K562 (cell line): ENCODE data around the gene SAFB. TPM values are rescaled to one million over a fixed set of nuclear protein-coding genes. Genes with fewer than 3 reads are reported as not detected.
A peak's percentile ranks its signal among the peaks of the same experiment; 100 is the strongest.

Source experiments
- ATAC-seq: fragments of 200-7000 bp; cut with Tn5 transposase; 3 replicates; pipeline ENCODE4 v1.9.1; 2020; ENCODE audit warnings: moderate library complexity
- BruUV-seq: library from RNA; stranded (reverse); fragments of 400-500 nt; replicated peaks from 2 replicates; lab custom pipeline; 2021; lab: Mats Ljungman, UMichigan
- CTCF ChIA-PET: fragments of 300-600 bp; formaldehyde crosslinking; extraction: SDS; loops from one replicate; lab custom pipeline; 2021; ENCODE audit warnings: low intra/inter-chr PET ratio; lab: Yijun Ruan, JAX
- POLR2A ChIA-PET: fragments of 300-600, 350-650 bp; sonication (Branson Sonifier 250); formaldehyde crosslinking; extraction: SDS; loops from one replicate; lab custom pipeline; 2021; ENCODE audit warnings: antibody characterized with exemption, inconsistent platforms; lab: Yijun Ruan, JAX
- DNase-seq, 4 experiments: peaks; one replicate each; pipeline versions ENCODE4 v3.0.0 to v3.0.0-alpha.2; 2011 to 2018; ENCODE audit warnings: low spot score in 3 of 4, mixed read lengths in 3 of 4; ENCODE audit errors: extremely low read depth in 1 of 4
- FAIRE-seq: peaks from 2 replicates; lab custom pipeline; 2011; peaks lifted over from hg19 to GRCh38; lab: Jason Lieb, UNC
- H2AFZ ChIP-seq: 2 replicates; pipeline ENCODE4 v1.6.0; 2011; ENCODE audit warnings: low read depth, low read length, control low read depth, inconsistent platforms
- H3K27ac ChIP-seq: fragments of 200-600 bp; 3 replicates; pipeline ENCODE4 v1.8.0; 2011; ENCODE audit warnings: low read depth, mild to moderate bottlenecking, control low read depth, inconsistent platforms, low read length, moderate library complexity, mixed read lengths; ENCODE audit errors: extremely low read depth
- H3K27me3 ChIP-seq, 2 experiments: fragments of 300-600 bp in 1 of 2; 2 replicates in 1 of 2; 3 replicates in 1 of 2; pipeline versions ENCODE4 v1.6.0 to v1.8.0; 2011; ENCODE audit warnings: inconsistent platforms in 2 of 2, low read length in 2 of 2, mild to moderate bottlenecking in 1 of 2, mixed read lengths in 1 of 2, moderate library complexity in 1 of 2; ENCODE audit not compliant: control insufficient read depth in 2 of 2, insufficient read depth in 2 of 2
- H3K36me3 ChIP-seq: fragments of 300-600 bp; 3 replicates; pipeline ENCODE4 v1.8.0; 2011; ENCODE audit warnings: mild to moderate bottlenecking, low read length, inconsistent platforms; ENCODE audit not compliant: control insufficient read depth, insufficient read depth
- H3K4me1 ChIP-seq, 2 experiments: fragments of 200-600 bp in 1 of 2; replicated peaks in 1 of 2; 2 replicates in 1 of 2; 3 replicates in 1 of 2; pipeline versions ENCODE4 v1.5.1 to v1.8.0; 2011; ENCODE audit warnings: inconsistent platforms in 2 of 2, low read length in 2 of 2, mild to moderate bottlenecking in 1 of 2, mixed read lengths in 1 of 2, moderate library complexity in 1 of 2; ENCODE audit not compliant: control insufficient read depth in 2 of 2, insufficient read depth in 2 of 2
- H3K4me2 ChIP-seq: 2 replicates; pipeline ENCODE4 v1.6.1; 2011; ENCODE audit warnings: low read length, control low read depth, inconsistent platforms, mixed read lengths; ENCODE audit not compliant: insufficient read depth
- H3K4me3 ChIP-seq: fragments of 200-600 bp; sonication (generic), shearing (Covaris generic); 2 replicates; pipeline ENCODE4 v1.5.1; 2016; ENCODE audit warnings: control low read depth, inconsistent platforms
- H3K79me2 ChIP-seq: fragments of 200-600 bp; 3 replicates; pipeline ENCODE4 v1.8.0; 2011; ENCODE audit warnings: low read length, inconsistent platforms; ENCODE audit not compliant: control insufficient read depth, insufficient read depth
- H3K9ac ChIP-seq, 2 experiments: 2 replicates each; pipeline versions ENCODE4 v1.6.0 to v1.6.1; 2011; ENCODE audit warnings: low read depth in 2 of 2, low read length in 2 of 2, control low read depth in 1 of 2, inconsistent platforms in 1 of 2, mild to moderate bottlenecking in 1 of 2, mixed read lengths in 1 of 2; ENCODE audit not compliant: insufficient read depth in 1 of 2
- H3K9me1 ChIP-seq: one replicate; pipeline ENCODE4 v1.6.0; 2011; ENCODE audit warnings: inconsistent platforms, mild to moderate bottlenecking, low read length, moderate library complexity; ENCODE audit not compliant: control insufficient read depth, insufficient read depth
- H3K9me3 ChIP-seq: replicated peaks from 2 replicates; pipeline ENCODE4 v1.5.1; 2011; ENCODE audit warnings: low read depth, low read length, inconsistent platforms; ENCODE audit not compliant: control insufficient read depth, insufficient read depth
- H4K20me1 ChIP-seq: replicated peaks from 2 replicates; pipeline ENCODE4 v1.6.1; 2011; ENCODE audit warnings: low read length, inconsistent platforms, mixed read lengths; ENCODE audit not compliant: control insufficient read depth, insufficient read depth
- CGGBP1 ChIP-seq: fragments of 250-450 bp; sonication (Bioruptor Pico); IDR thresholded peaks from 2 replicates; pipeline ENCODE4 v1.9.0; 2021; ENCODE audit warnings: mild to moderate bottlenecking
- FOXM1 ChIP-seq, 2 experiments: fragments of 450-650 bp in 1 of 2; sonication (generic) in 1 of 2; formaldehyde crosslinking in 1 of 2; IDR thresholded peaks; 2 replicates each; pipeline versions ENCODE4 v1.6.1 to v1.9.0; 2017 to 2022; ENCODE audit warnings: low read depth in 2 of 2, mild to moderate bottlenecking in 2 of 2, missing genetic modification reagents in 1 of 2, moderate library complexity in 1 of 2
- HMG20A ChIP-seq: fragments of 450-650 bp; formaldehyde crosslinking; conservative IDR thresholded peaks from 2 replicates; pipeline ENCODE4 v1.4.0; 2020; ENCODE audit warnings: mild to moderate bottlenecking, mixed read lengths
- HNRNPUL1 ChIP-seq: fragments of 200-400 bp; formaldehyde crosslinking; IDR thresholded peaks from 2 replicates; pipeline ENCODE4 v1.6.1; 2017; ENCODE audit warnings: low read length
- NONO ChIP-seq, 2 experiments: fragments of 200-400 bp in 1 of 2; fragments of 450-650 bp in 1 of 2; formaldehyde crosslinking in 1 of 2; IDR thresholded peaks; 2 replicates each; pipeline ENCODE4 v1.6.1; 2017; ENCODE audit warnings: low read depth in 2 of 2, mild to moderate bottlenecking in 2 of 2, moderate library complexity in 2 of 2, low read length in 1 of 2
- POLR3A ChIP-seq: IDR thresholded peaks from 2 replicates; pipeline ENCODE4 v1.6.1; 2011; ENCODE audit warnings: borderline replicate concordance, mild to moderate bottlenecking, moderate library complexity; ENCODE audit not compliant: insufficient read length, insufficient read depth; ENCODE audit errors: extremely low read depth
- RAD51 ChIP-seq: fragments of 450-650 bp; IDR thresholded peaks from 2 replicates; pipeline ENCODE4 v1.7.1; 2016; ENCODE audit warnings: low read depth, mild to moderate bottlenecking, borderline replicate concordance
- SIN3B ChIP-seq: fragments of 450-650 bp; IDR thresholded peaks from 2 replicates; pipeline ENCODE4 v1.6.1; 2017; ENCODE audit warnings: low read depth, mild to moderate bottlenecking, moderate library complexity
- SMAD2 ChIP-seq: fragments of 150-350 bp; IDR thresholded peaks from 2 replicates; pipeline ENCODE4 v1.6.1; 2014; ENCODE audit warnings: low read depth, mild to moderate bottlenecking, low read length
- STAT5A ChIP-seq: IDR thresholded peaks from 2 replicates; pipeline ENCODE4 v1.6.1; 2012; ENCODE audit warnings: low read length, inconsistent platforms, borderline replicate concordance
- U2AF2 ChIP-seq: fragments of 200-400 bp; formaldehyde crosslinking; optimal IDR thresholded peaks from 2 replicates; pipeline ENCODE3; 2017; ENCODE audit warnings: low read depth, mild to moderate bottlenecking, low read length
- WGBS: fragments of 100-300 bp; shearing (Covaris generic); methylation state at CpG from one replicate; pipeline ENCODE4 v1.1.6; 2016; ENCODE audit warnings: low coverage, mixed read lengths; ENCODE audit not compliant: insufficient coverage; ENCODE audit errors: missing lambda C conversion rate; 5-methylcytosine and 5-hydroxymethylcytosine counted together
- in situ Hi-C: fragments of 300-500 bp; cut with MboI; formaldehyde crosslinking; loops from 4 replicates; pipeline ENCODE4 v1.15.0; 2018; ENCODE audit warnings: inconsistent platforms, mixed read lengths
- intact Hi-C: fragments of 100-400 bp; cut with micrococcal nuclease; formaldehyde crosslinking; loops from 2 replicates; pipeline ENCODE4 v1.14.2; 2022
- polyA plus RNA-seq, 8 experiments: library from polyadenylated mRNA; depleted of rRNA in 4 of 8; stranded (reverse) in 5 of 8; unstranded in 3 of 8; fragments of >200 nt; fragmentation: Nextera tagmentation in 2 of 8; fragmentation: Illumina TruSeq in 1 of 8; extraction: Ambion mirVana in 2 of 8; extraction: Trizol in 1 of 8; gene quantifications; 2 replicates each; pipeline versions ENCODE4 v1.2.1 to v1.2.3, GENCODE V29; 2011 to 2014; ENCODE audit warnings: inconsistent platforms in 1 of 8, missing spikeins in 1 of 8
- total RNA-seq, 7 experiments: library from RNA; depleted of rRNA in 6 of 7; stranded (reverse); fragments of >200 nt in 6 of 7; fragmentation: Illumina TruSeq in 2 of 7; extraction: Trizol in 2 of 7; gene quantifications; 2 replicates each; pipeline versions ENCODE4 v1.2.1 to v1.2.3, GENCODE V29; 2011 to 2021; ENCODE audit warnings: low replicate concordance in 1 of 7
- TF ChIP-seq, protein P1 (sequence below): fragments of 250-450 bp; sonication (Bioruptor Pico); IDR thresholded peaks from 2 replicates; pipeline ENCODE4 v1.8.0; 2022; ENCODE audit warnings: moderate library complexity, mild to moderate bottlenecking, inconsistent platforms
- TF ChIP-seq, protein P2 (sequence below): IDR thresholded peaks from 2 replicates; pipeline ENCODE4 v1.6.1; 2011; ENCODE audit not compliant: insufficient read length; ENCODE audit errors: extremely low read depth
- TF ChIP-seq, protein P3 (sequence below), 3 experiments: fragments of 200-800 bp in 1 of 3; fragments of 250-450 bp in 1 of 3; fragments of 450-650 bp in 1 of 3; sonication (Bioruptor Pico) in 1 of 3; sonication (Bioruptor generic) in 1 of 3; formaldehyde crosslinking in 1 of 3; IDR thresholded peaks; 2 replicates each; pipeline versions ENCODE4 v1.6.1 to v1.8.0; 2016 to 2022; ENCODE audit warnings: mild to moderate bottlenecking in 2 of 3, missing genetic modification characterization in 2 of 3, missing compliant biosample characterization in 1 of 3, moderate library complexity in 1 of 3

Gene SAFB
- total and polyA plus RNA-seq, 9 of the 15 experiments (the other 6 are each of a cell fraction or from before 2014, with no cell fraction given): 1.1 to 151 (median 83.1) TPM

- 92% methylated on average over 17 of the region's 26 CpGs for WGBS
- peaks cover 75% of the 10 kb centered on the region for H3K36me3 ChIP-seq
- no TSS peak for BruUV-seq
- no peak overlapping the region for H3K4me2 ChIP-seq
- no peaks in the 10 kb centered on the region for H3K9me3 ChIP-seq
- DNase-seq (no peak), FAIRE-seq (no peak), ATAC-seq (no peak)
- no peaks in the 10 kb centered on the region for H3K27me3 ChIP-seq
- no peak overlapping the region for H3K27ac ChIP-seq
- no peak overlapping the region for H3K4me3 ChIP-seq
- peaks cover 2% of the 10 kb centered on the region for H3K9me1 ChIP-seq
- peak overlapping the region in 1 of 2 experiments; percentile 18; a peak in 1 of 4 replicates for H3K9ac ChIP-seq
- peaks cover 0 to 9% of the 10 kb centered on the region in 2 experiments; a peak in 2 of 5 replicates for H3K4me1 ChIP-seq
- intact Hi-C loops (no loop called here), in situ Hi-C loops (no loop called here)
- H2AFZ ChIP-seq: no peak overlapping the region
- no peaks in the 10 kb centered on the region; the same call in 1 of the 2 replicates for H4K20me1 ChIP-seq
- H3K79me2 ChIP-seq: no peaks in the 10 kb centered on the region
- ChIA-PET CTCF (no interaction called here), POLR2A (interaction anchor here (1.2 kb wide), 1 partner anchor 9 kb away, joined by 3 read pairs; no protein-coding TSS in a partner anchor)
- TF ChIP-seq FOXM1 (IDR thresholded peaks at IDR 0.05; ENCODE audit: low read depth) (no peak), FOXM1 (CRISPR knock-in tag; IDR thresholded peaks at IDR 0.05; ENCODE audit: low read depth) (no peak), POLR3A (no peak), STAT5A (no peak), NONO (IDR thresholded peaks at IDR 0.05; ENCODE audit: low read depth in 2 of 2, low read length in 1 of 2) (no peak), RAD51 (no peak), HNRNPUL1 (no peak), CGGBP1 (no peak), SMAD2 (no peak), HMG20A (CRISPR knock-in tag) (no peak), SIN3B (no peak), U2AF2 (no peak)
- TF ChIP-seq, protein P1, sequence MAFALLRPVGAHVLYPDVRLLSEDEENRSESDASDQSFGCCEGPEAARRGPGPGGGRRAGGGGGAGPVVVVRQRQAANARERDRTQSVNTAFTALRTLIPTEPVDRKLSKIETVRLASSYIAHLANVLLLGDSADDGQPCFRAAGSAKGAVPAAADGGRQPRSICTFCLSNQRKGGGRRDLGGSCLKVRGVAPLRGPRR (CRISPR knock-in tag): no peak
- TF ChIP-seq, protein P2, sequence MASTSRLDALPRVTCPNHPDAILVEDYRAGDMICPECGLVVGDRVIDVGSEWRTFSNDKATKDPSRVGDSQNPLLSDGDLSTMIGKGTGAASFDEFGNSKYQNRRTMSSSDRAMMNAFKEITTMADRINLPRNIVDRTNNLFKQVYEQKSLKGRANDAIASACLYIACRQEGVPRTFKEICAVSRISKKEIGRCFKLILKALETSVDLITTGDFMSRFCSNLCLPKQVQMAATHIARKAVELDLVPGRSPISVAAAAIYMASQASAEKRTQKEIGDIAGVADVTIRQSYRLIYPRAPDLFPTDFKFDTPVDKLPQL: no peak
- TF ChIP-seq, protein P3, sequence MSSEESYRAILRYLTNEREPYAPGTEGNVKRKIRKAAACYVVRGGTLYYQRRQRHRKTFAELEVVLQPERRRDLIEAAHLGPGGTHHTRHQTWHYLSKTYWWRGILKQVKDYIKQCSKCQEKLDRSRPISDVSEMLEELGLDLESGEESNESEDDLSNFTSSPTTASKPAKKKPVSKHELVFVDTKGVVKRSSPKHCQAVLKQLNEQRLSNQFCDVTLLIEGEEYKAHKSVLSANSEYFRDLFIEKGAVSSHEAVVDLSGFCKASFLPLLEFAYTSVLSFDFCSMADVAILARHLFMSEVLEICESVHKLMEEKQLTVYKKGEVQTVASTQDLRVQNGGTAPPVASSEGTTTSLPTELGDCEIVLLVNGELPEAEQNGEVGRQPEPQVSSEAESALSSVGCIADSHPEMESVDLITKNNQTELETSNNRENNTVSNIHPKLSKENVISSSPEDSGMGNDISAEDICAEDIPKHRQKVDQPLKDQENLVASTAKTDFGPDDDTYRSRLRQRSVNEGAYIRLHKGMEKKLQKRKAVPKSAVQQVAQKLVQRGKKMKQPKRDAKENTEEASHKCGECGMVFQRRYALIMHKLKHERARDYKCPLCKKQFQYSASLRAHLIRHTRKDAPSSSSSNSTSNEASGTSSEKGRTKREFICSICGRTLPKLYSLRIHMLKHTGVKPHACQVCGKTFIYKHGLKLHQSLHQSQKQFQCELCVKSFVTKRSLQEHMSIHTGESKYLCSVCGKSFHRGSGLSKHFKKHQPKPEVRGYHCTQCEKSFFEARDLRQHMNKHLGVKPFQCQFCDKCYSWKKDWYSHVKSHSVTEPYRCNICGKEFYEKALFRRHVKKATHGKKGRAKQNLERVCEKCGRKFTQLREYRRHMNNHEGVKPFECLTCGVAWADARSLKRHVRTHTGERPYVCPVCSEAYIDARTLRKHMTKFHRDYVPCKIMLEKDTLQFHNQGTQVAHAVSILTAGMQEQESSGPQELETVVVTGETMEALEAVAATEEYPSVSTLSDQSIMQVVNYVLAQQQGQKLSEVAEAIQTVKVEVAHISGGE (CRISPR knock-in tag; IDR thresholded peaks at IDR 0.05): no peak
These were observed 44.2 kb downstream of the SAFB start for GRCh38 chr19:5666921-5667610.
